ENCODE data around the gene HS3ST5. TPM values are rescaled to one million over a fixed set of nuclear protein-coding genes. Genes with fewer than 3 reads are reported as not detected.

Gene HS3ST5
- total and polyA plus RNA-seq, 2 experiments from 2014 or later: 2.8 to 3.5 TPM

DNA sequence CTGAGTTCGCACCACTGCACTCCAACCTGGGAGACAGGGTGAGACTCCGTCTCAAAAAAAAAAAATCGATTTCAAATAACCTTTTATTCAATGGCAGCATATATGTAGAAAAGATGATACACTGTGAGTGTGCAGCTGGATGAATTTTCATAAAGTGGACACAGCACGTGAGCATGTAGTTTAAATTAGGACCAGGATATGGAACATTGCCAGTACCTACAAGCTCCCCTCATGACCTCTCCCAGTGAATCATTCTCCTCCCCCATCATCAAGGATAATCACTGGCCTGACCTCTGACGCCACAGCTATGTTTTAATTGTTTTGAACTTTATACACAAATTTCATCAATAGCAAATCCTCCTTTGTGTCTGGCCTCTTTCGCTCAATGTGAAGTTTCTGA lies 318.1 kb downstream of the HS3ST5 start:
- DNase-seq (ENCODE audit: low spot score) (no peak), ATAC-seq (no peak)
- Mint-ChIP-seq H3K4me1 (no peaks in the 10 kb centered on the region), H3K4me3 (no peak overlapping the region), H3K9me3 (no peaks in the 10 kb centered on the region), H3K27me3 (ENCODE audit: insufficient read depth, low read depth, poor library complexity) (no peaks in the 10 kb centered on the region), H3K36me3 (ENCODE audit: low read depth) (no peaks in the 10 kb centered on the region), H3K27ac (no peak overlapping the region)
- no peaks in the 10 kb centered on the region for H3K4me1 ChIP-seq (ENCODE audit: insufficient read depth)
- no peaks in the 10 kb centered on the region for H4K20me1 ChIP-seq (replicated peaks; ENCODE audit: insufficient read depth)
- no peak overlapping the region for H3K4me2 ChIP-seq
- H3K4me3 ChIP-seq: no peak overlapping the region
- H3K79me2 ChIP-seq (replicated peaks; ENCODE audit: insufficient read depth): no peaks in the 10 kb centered on the region
- no peak overlapping the region for H3K27ac ChIP-seq (ENCODE audit: low read depth)
- H2AFZ ChIP-seq: no peak overlapping the region
- no peaks in the 10 kb centered on the region for H3K36me3 ChIP-seq (ENCODE audit: insufficient read depth)
- TF ChIP-seq, protein P1, sequence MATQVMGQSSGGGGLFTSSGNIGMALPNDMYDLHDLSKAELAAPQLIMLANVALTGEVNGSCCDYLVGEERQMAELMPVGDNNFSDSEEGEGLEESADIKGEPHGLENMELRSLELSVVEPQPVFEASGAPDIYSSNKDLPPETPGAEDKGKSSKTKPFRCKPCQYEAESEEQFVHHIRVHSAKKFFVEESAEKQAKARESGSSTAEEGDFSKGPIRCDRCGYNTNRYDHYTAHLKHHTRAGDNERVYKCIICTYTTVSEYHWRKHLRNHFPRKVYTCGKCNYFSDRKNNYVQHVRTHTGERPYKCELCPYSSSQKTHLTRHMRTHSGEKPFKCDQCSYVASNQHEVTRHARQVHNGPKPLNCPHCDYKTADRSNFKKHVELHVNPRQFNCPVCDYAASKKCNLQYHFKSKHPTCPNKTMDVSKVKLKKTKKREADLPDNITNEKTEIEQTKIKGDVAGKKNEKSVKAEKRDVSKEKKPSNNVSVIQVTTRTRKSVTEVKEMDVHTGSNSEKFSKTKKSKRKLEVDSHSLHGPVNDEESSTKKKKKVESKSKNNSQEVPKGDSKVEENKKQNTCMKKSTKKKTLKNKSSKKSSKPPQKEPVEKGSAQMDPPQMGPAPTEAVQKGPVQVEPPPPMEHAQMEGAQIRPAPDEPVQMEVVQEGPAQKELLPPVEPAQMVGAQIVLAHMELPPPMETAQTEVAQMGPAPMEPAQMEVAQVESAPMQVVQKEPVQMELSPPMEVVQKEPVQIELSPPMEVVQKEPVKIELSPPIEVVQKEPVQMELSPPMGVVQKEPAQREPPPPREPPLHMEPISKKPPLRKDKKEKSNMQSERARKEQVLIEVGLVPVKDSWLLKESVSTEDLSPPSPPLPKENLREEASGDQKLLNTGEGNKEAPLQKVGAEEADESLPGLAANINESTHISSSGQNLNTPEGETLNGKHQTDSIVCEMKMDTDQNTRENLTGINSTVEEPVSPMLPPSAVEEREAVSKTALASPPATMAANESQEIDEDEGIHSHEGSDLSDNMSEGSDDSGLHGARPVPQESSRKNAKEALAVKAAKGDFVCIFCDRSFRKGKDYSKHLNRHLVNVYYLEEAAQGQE (IDR thresholded peaks at IDR 0.05; ENCODE audit: unreplicated experiment): no peak
- TF ChIP-seq EZH2 (IDR thresholded peaks at IDR 0.05; ENCODE audit: low read depth, unreplicated experiment): no peak
- TF ChIP-seq POLR2AphosphoS5 (IDR thresholded peaks at IDR 0.05; ENCODE audit: low read depth): no peak
- no peak for TF ChIP-seq STAT1 (IDR thresholded peaks at IDR 0.05; ENCODE audit: unreplicated experiment)
- no peak for TF ChIP-seq ZNF114 (CRISPR knock-in tag; IDR thresholded peaks at IDR 0.05)
- TF ChIP-seq, protein P2, sequence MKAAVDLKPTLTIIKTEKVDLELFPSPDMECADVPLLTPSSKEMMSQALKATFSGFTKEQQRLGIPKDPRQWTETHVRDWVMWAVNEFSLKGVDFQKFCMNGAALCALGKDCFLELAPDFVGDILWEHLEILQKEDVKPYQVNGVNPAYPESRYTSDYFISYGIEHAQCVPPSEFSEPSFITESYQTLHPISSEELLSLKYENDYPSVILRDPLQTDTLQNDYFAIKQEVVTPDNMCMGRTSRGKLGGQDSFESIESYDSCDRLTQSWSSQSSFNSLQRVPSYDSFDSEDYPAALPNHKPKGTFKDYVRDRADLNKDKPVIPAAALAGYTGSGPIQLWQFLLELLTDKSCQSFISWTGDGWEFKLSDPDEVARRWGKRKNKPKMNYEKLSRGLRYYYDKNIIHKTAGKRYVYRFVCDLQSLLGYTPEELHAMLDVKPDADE (IDR thresholded peaks at IDR 0.05): no peak
- no peak for TF ChIP-seq CREB1 (CRISPR knock-in tag; IDR thresholded peaks at IDR 0.05; ENCODE audit: low read depth)
- TF ChIP-seq NANOG (IDR thresholded peaks at IDR 0.05; ENCODE audit: borderline replicate concordance): no peak
- TF ChIP-seq, protein P3, sequence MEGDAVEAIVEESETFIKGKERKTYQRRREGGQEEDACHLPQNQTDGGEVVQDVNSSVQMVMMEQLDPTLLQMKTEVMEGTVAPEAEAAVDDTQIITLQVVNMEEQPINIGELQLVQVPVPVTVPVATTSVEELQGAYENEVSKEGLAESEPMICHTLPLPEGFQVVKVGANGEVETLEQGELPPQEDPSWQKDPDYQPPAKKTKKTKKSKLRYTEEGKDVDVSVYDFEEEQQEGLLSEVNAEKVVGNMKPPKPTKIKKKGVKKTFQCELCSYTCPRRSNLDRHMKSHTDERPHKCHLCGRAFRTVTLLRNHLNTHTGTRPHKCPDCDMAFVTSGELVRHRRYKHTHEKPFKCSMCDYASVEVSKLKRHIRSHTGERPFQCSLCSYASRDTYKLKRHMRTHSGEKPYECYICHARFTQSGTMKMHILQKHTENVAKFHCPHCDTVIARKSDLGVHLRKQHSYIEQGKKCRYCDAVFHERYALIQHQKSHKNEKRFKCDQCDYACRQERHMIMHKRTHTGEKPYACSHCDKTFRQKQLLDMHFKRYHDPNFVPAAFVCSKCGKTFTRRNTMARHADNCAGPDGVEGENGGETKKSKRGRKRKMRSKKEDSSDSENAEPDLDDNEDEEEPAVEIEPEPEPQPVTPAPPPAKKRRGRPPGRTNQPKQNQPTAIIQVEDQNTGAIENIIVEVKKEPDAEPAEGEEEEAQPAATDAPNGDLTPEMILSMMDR (conservative IDR thresholded peaks at IDR 0.05; ENCODE audit: low read depth in 2 of 2): no peak
- TF ChIP-seq EZH2phosphoT487 (IDR thresholded peaks at IDR 0.05; ENCODE audit: unreplicated experiment): no peak
- TF ChIP-seq, protein P4, sequence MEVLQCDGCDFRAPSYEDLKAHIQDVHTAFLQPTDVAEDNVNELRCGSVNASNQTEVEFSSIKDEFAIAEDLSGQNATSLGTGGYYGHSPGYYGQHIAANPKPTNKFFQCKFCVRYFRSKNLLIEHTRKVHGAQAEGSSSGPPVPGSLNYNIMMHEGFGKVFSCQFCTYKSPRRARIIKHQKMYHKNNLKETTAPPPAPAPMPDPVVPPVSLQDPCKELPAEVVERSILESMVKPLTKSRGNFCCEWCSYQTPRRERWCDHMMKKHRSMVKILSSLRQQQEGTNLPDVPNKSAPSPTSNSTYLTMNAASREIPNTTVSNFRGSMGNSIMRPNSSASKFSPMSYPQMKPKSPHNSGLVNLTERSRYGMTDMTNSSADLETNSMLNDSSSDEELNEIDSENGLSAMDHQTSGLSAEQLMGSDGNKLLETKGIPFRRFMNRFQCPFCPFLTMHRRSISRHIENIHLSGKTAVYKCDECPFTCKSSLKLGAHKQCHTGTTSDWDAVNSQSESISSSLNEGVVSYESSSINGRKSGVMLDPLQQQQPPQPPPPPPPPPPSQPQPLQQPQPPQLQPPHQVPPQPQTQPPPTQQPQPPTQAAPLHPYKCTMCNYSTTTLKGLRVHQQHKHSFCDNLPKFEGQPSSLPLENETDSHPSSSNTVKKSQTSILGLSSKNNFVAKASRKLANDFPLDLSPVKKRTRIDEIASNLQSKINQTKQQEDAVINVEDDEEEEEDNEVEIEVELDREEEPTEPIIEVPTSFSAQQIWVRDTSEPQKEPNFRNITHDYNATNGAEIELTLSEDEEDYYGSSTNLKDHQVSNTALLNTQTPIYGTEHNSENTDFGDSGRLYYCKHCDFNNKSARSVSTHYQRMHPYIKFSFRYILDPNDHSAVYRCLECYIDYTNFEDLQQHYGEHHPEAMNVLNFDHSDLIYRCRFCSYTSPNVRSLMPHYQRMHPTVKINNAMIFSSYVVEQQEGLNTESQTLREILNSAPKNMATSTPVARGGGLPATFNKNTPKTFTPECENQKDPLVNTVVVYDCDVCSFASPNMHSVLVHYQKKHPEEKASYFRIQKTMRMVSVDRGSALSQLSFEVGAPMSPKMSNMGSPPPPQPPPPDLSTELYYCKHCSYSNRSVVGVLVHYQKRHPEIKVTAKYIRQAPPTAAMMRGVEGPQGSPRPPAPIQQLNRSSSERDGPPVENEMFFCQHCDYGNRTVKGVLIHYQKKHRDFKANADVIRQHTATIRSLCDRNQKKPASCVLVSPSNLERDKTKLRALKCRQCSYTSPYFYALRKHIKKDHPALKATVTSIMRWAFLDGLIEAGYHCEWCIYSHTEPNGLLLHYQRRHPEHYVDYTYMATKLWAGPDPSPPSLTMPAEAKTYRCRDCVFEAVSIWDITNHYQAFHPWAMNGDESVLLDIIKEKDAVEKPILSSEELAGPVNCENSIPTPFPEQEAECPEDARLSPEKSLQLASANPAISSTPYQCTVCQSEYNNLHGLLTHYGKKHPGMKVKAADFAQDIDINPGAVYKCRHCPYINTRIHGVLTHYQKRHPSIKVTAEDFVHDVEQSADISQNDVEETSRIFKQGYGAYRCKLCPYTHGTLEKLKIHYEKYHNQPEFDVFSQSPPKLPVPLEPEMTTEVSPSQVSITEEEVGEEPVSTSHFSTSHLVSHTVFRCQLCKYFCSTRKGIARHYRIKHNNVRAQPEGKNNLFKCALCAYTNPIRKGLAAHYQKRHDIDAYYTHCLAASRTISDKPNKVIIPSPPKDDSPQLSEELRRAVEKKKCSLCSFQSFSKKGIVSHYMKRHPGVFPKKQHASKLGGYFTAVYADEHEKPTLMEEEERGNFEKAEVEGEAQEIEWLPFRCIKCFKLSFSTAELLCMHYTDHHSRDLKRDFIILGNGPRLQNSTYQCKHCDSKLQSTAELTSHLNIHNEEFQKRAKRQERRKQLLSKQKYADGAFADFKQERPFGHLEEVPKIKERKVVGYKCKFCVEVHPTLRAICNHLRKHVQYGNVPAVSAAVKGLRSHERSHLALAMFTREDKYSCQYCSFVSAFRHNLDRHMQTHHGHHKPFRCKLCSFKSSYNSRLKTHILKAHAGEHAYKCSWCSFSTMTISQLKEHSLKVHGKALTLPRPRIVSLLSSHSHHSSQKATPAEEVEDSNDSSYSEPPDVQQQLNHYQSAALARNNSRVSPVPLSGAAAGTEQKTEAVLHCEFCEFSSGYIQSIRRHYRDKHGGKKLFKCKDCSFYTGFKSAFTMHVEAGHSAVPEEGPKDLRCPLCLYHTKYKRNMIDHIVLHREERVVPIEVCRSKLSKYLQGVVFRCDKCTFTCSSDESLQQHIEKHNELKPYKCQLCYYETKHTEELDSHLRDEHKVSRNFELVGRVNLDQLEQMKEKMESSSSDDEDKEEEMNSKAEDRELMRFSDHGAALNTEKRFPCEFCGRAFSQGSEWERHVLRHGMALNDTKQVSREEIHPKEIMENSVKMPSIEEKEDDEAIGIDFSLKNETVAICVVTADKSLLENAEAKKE (CRISPR knock-in tag; IDR thresholded peaks at IDR 0.05): no peak
- no peak for TF ChIP-seq JUNB (IDR thresholded peaks at IDR 0.05; ENCODE audit: unreplicated experiment)
- no peak for TF ChIP-seq ZNF331 (CRISPR knock-in tag; IDR thresholded peaks at IDR 0.05; ENCODE audit: low read depth)
- H3K27me3 ChIP-seq (ENCODE audit: insufficient read depth): no peaks in the 10 kb centered on the region
- no peaks in the 10 kb centered on the region for H3F3A ChIP-seq (replicated peaks; ENCODE audit: low read depth)
- no peaks in the 10 kb centered on the region; the same call in 1 of the 2 replicates for H3K9me2 ChIP-seq (ENCODE audit: insufficient read depth)

Data from GM23338 (cell line).